Testis (tissue), 2 donors: ENCODE results near the gene TFG.

Experiments
- POLR2A ChIP-seq: fragments of 450-650 bp; IDR thresholded peaks from one replicate; pipeline ENCODE4 v1.6.1; 2017; ENCODE audit warnings: antibody characterized with exemption, mild to moderate bottlenecking, moderate library complexity
- TF ChIP-seq, protein P1 (sequence below), 3 experiments: fragments of 450-650 bp in 2 of 3; fragments of 200-600 bp in 1 of 3; sonication (generic) in 1 of 3; IDR thresholded peaks; one replicate each; pipeline ENCODE4 v1.5.1; 2016 to 2019; ENCODE audit warnings: antibody characterized with exemption in 3 of 3, mild to moderate bottlenecking in 2 of 3, moderate library complexity in 1 of 3

DNA sequence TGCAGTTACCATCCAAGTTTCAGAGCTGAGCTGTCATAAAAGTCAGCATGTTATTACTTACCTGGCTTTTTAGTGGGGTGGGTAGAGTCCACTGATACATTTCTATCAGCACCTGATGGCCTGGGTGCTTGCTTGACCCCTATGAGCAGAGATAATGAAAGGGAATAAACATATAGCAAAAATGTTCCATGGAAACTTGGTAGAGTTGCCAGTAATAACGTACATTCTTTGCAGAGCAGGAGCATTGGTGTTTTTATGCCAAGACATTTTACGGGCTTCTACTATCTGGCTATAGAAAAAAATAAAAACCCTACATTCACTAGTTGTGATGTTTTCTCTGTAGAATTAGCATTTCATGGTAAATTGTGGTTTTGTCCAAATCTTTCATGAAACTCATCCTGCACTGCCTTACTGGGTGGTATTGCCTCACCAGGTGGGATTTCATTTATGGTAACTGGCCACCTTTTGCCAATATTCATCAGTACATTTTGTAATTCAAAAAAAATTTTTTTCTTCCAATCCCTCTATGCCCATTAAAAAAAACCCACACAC is 70.9 kb downstream of the TFG start:
- TF ChIP-seq, protein P1, sequence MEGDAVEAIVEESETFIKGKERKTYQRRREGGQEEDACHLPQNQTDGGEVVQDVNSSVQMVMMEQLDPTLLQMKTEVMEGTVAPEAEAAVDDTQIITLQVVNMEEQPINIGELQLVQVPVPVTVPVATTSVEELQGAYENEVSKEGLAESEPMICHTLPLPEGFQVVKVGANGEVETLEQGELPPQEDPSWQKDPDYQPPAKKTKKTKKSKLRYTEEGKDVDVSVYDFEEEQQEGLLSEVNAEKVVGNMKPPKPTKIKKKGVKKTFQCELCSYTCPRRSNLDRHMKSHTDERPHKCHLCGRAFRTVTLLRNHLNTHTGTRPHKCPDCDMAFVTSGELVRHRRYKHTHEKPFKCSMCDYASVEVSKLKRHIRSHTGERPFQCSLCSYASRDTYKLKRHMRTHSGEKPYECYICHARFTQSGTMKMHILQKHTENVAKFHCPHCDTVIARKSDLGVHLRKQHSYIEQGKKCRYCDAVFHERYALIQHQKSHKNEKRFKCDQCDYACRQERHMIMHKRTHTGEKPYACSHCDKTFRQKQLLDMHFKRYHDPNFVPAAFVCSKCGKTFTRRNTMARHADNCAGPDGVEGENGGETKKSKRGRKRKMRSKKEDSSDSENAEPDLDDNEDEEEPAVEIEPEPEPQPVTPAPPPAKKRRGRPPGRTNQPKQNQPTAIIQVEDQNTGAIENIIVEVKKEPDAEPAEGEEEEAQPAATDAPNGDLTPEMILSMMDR (IDR thresholded peaks at IDR 0.05), result no peak
- no peak for TF ChIP-seq POLR2A
